CD4-positive, alpha-beta T cell treated with Interleukin-1 beta for 1 hour (primary cell): ENCODE results near the gene RHCE.
"Not testable (repeated sequence)": the region's sequence is repeated elsewhere in the genome, so short reads cannot be mapped to it uniquely, and the experiment has no call there.

Experiments used
- DNase-seq, 2 donors: peaks; one replicate each; pipeline ENCODE4 v3.0.0-alpha.2; 2020 to 2022

RHCE gene

GRCh38 chr1:25420715-25421114 lies at the start of gene RHCE:
Gene RHCE, minus strand, starts transcription at chr1:25420825. Its CDS starts 39 bp downstream, at chr1:25420786.
- DNase-seq, result not testable (repeated sequence)

- DNase-seq, result no peak
Observed at GRCh38 chr1:25469177-25469576, 48.6 kb upstream of the RHCE start.

- DNase-seq, result no peak
Observed at GRCh38 chr1:25468033-25468432, 47.4 kb upstream of the RHCE start.

DNA sequence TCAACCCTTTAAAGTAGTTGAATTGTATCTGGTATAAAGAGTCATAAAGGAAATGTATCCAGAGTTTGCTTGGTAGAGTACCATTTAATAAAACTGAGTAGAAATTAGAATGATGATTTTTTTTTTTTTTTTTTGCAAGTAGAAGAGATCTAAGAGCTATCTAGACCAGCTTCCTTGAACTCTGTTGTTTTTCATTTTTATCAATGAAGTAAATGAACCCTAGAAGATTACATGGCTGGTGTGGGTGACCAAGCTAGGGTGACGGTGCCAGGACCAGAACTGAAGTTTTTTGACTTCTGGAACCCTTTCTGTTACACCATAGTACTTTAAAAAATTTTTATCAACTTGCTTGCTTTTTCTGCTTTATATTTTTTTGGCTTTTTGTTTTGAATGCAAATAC lies 47.0 kb upstream of the RHCE start:
- no peak for DNase-seq

DNA sequence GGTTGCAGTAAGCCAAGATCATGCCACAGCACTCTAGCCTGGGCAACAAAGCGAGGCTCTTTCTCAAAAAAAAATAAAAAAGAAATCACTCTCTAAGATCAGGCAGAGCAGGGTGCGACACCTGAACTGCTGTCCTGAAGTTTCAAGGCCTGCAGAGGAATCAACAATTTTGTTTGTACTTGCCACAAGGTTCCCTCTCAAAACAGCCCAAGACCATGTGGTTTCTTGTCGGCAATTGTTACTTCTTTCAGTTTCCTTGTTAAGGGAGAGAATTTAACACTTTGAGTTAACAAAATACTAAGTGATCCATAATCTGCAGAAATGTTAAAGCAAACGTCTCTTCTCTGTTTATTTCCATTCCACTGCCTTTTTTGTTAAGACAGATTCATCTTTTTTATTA lies 46.6 kb upstream of the RHCE start:
- DNase-seq, result no peak

- DNase-seq, result no peak
Observed at GRCh38 chr1:25462732-25463131, 42.1 kb upstream of the RHCE start.

- DNase-seq, result no peak
Observed at GRCh38 chr1:25461849-25462248, 41.2 kb upstream of the RHCE start.

GRCh38 chr1:25460816-25461215 lies 40.2 kb upstream of the RHCE start:
- not testable (repeated sequence) for DNase-seq

- no peak for DNase-seq
Observed at GRCh38 chr1:25460020-25460419, 39.4 kb upstream of the RHCE start.

GRCh38 chr1:25458541-25459298 lies 38.1 kb upstream of the RHCE start:
- no peak for DNase-seq

DNA sequence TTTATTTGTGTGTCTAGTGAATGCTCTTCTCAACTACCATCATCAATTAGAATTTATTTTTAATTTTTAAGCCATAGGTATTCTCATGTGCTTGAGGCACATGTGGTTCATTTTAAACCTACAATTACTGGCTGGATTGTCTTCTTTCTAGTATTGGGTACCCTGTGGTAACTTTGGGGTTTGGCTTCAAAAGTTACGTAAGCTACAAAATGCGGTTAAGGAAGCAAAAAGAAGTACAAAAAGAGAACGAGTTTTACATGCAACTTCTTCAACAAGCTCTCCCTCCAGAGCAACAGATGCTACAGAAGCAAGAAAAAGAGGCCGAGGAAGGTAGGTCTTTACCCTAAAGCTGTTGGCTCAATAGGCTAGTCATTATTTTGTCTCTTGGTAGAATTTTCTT lies 35.9 kb upstream of the RHCE start:
- DNase-seq, result no peak

DNA sequence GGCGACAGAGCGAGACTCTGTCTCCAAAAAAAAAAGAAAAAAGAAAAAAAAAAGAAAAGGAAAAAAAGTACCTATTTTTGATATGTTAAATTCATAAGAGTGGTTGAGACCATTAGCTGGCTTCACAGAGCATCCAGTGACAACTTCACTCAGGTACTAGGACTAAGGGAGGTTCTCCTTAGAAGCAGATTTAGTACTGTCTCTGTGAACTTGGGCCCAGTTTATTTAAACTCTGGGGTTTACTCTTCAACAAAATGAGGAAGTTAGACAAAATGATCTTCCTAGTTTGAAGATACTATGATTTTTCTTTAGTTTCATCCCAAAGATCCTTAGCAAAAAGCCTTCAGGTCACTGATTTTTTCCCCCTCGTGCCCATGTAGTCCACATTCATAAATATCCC lies 31.3 kb upstream of the RHCE start:
- DNase-seq, result no peak

GRCh38 chr1:25450891-25451290 lies 30.3 kb upstream of the RHCE start:
- DNase-seq, result no peak

DNA sequence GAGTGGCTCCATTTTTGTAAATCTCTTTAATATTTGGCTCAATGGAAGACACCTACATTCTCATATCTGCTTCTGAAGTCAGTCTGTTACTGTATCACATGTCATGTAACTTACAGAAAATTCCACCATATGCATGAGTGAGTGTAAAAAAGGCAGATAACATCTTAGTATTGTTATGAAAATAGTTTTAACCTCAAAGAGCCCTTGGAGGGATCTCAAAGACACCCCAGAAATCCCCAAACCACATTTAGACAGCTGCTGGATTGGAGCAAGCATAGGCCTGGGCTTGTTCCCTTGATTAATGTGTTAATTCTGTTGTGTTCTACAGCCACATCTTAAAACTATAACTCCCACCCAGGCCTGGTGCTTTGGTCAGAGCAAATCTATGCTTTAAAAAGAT lies 26.9 kb upstream of the RHCE start:
- no peak for DNase-seq

GRCh38 chr1:25445993-25446538 lies 25.4 kb upstream of the RHCE start:
- no peak for DNase-seq

DNA sequence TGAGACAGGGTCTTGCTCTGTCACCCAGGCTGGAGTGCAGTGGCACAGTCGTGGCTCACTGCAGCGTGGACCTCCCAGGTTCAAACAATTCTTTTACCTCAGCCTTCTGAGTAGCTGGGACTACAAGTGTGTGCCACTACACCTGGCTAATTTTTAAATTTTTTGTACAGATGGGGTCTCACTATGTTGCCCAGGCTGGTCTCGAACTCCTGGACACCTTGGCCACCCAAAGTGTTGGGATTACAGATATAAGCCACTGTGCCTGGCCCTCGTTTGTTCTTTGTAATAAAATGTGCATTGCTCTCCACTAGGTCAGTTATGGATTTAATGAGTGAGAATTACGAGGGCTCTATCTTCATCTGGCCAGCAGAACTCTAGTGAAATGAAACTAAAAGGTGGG lies 24.0 kb upstream of the RHCE start:
- not testable (repeated sequence) for DNase-seq

DNA sequence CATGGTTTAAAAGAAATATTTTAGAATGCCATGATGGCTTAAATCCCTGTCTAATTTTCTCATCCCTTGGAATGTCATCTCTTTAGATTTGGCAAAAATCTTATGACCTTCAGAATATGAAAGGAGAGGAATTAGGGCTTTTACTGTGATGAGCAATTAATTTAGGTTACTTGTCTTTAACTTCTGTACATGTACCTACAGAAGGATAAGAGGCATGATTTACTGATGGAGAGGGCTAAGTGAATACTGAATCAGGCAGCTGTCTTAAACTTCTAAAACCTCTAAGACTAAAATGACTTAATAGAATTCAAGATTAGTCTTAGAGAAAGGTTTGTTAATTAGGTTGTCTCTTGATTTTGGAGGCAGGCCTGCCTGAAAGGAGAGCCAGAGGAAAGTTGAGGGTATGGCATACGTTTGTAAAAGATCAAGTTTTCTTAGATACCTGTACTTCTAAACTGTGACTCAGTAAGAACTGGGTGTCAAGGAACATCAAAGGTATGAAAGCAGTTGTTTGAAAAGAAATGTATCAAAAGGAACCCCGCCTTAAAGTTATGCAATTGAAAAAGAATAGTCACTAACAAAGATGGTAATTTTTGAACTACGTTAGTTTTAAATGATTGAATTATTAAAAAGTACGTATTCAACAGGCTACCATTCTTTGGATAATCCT lies 22.5 kb upstream of the RHCE start:
- DNase-seq, result no peak

- no peak for DNase-seq
Observed at GRCh38 chr1:25442178-25442577, 21.6 kb upstream of the RHCE start.

- no peak for DNase-seq
Observed at GRCh38 chr1:25439287-25439686, 18.7 kb upstream of the RHCE start.

DNA sequence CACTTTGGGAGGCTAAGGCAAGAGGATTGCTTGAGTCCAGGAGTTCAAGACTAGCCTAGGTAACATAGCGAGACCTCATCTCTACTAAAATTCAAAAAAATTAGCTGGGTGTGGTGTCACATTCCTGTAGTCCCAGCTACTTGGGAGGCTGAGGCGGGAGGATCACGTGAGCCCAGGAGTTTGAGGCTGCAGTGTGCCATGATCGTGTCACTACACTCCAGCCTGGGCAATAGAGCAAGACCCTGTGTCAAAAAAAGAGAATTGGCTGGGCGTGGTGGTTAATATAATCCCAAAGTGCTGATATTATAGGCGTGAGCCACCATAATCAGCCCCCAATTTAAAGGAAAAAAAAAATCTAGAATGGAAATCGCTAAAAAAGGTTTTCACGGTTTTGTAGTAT lies 17.0 kb upstream of the RHCE start:
- no peak for DNase-seq

DNA sequence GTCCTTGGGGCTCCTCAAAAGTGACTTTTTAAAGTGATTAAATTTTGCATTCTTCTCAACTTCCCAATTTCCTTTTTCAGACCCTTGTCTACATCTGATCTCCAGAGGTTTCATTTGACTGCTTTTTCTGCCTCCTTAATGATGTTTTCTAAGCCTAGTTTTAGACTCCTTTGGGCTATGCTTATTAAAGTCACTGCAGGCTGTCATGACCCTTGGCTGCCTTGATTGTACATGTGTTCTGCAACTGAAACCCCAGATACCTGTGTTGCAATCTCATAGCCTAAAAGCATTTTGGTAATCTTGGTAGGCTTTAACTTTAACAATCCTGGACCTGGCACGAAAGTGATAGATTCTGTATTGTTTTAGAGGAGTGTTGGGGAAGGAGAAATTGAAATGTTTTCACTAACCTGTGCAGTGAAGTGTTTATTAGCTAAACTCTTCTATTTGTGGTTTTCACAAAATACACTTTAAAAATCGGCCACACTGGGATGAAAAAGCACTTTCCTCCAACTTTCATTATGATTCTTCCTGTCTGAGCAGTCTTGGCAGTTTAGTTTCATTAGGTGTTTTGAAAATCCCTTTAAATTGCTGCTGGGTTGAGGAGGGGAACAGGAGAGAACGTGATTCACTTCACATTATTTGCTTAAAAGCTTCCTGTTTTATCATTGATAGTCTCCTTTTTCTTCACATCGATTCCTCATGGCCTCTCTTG lies 14.9 kb upstream of the RHCE start:
- DNase-seq, result no peak

DNA sequence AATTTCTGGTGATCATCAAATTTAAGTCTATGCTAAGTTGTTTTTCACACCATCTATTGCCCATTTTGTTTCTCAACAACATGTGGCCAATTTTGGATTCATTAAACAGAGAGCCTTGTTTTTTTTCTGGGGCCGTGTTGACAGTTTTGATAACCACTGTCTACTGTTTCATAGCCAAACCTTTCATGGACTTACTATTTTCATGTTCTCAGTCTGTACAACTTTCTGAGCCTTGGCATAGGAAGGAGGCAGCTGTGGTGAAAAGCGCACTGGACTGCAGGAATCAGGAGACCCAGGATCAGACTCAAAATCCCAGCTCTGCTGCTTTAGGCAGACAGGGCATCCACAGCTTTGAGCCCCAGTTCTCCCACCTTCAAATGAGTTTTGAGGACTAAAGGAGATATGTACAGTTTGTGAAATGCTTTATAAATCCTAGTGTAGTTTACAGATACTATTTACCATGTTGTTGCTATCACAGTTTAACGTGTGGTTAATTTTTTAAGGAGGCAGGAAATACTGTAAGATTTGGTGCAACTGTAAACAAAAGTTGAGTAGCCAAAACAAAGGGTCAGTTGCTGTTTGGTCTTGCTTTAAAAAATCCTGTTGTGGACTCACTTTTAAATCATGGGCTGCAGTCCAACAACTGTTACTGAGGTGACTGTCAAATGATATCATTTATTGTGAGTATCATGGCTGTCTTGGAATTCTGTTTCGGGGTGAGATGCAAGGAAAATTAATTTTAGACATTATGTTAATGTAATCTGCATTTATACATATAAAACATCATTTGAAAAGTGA lies 13.0 kb upstream of the RHCE start:
- DNase-seq, result no peak
